Fibroblast of lung (primary cell): ENCODE measurements around the gene PLXNA4.

ENCODE experiments used
- EZH2 ChIP-seq: IDR thresholded peaks from 2 replicates; pipeline ENCODE4 v1.5.1; 2012; ENCODE audit warnings: low read length, control low read depth, mild to moderate bottlenecking; ENCODE audit errors: missing control alignments
- TF ChIP-seq, protein P1 (sequence below), 2 donors: IDR thresholded peaks in 1 of 2; conservative IDR thresholded peaks in 1 of 2; 1 replicate in 1 of 2; 2 replicates in 1 of 2; pipeline ENCODE4 v1.5.1; 2011 to 2012; ENCODE audit warnings: low read length in 2 of 2, control low read depth in 1 of 2, inconsistent platforms in 1 of 2, low read depth in 1 of 2, mild to moderate bottlenecking in 1 of 2

DNA sequence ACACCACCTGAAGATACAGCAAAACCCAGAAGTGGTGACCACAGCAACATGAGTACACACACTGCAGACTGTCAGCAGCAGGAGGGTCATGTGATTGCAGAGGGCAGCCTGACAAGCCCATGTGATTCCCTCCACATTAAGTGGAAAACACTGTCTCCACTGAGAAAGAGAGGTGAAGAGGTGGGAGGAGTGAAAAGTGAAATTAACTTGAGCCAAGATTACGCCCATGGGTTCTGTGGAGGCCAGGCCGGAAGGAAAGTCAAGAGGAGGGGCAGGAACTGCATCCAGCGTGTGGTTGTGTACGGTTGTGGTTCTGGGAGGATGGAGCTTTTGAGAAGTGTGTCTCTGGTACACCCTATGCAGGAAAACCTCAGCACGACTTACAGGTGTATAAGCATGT, 138.5 kb downstream of the PLXNA4 start:
- TF ChIP-seq, protein P1, sequence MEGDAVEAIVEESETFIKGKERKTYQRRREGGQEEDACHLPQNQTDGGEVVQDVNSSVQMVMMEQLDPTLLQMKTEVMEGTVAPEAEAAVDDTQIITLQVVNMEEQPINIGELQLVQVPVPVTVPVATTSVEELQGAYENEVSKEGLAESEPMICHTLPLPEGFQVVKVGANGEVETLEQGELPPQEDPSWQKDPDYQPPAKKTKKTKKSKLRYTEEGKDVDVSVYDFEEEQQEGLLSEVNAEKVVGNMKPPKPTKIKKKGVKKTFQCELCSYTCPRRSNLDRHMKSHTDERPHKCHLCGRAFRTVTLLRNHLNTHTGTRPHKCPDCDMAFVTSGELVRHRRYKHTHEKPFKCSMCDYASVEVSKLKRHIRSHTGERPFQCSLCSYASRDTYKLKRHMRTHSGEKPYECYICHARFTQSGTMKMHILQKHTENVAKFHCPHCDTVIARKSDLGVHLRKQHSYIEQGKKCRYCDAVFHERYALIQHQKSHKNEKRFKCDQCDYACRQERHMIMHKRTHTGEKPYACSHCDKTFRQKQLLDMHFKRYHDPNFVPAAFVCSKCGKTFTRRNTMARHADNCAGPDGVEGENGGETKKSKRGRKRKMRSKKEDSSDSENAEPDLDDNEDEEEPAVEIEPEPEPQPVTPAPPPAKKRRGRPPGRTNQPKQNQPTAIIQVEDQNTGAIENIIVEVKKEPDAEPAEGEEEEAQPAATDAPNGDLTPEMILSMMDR (conservative IDR thresholded peaks at IDR 0.05 in 1 of 2, IDR thresholded peaks at IDR 0.05 in 1 of 2; ENCODE audit: low read depth in 1 of 2, low read length in 2 of 2): no peak
- TF ChIP-seq EZH2: no peak
